Cortex of kidney (tissue), 1 donor: ENCODE data around the gene OR4S1.
"Not testable (repeated sequence)": the region's sequence is repeated elsewhere in the genome, so short reads cannot be mapped to it uniquely, and the experiment has no call there.

Experiments used
- DNase-seq: peaks from one replicate; lab custom pipeline; 2025; lab: John Stamatoyannopoulos, UW

The OR4S1 gene, protein sequence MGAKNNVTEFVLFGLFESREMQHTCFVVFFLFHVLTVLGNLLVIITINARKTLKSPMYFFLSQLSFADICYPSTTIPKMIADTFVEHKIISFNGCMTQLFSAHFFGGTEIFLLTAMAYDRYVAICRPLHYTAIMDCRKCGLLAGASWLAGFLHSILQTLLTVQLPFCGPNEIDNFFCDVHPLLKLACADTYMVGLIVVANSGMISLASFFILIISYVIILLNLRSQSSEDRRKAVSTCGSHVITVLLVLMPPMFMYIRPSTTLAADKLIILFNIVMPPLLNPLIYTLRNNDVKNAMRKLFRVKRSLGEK

DNA sequence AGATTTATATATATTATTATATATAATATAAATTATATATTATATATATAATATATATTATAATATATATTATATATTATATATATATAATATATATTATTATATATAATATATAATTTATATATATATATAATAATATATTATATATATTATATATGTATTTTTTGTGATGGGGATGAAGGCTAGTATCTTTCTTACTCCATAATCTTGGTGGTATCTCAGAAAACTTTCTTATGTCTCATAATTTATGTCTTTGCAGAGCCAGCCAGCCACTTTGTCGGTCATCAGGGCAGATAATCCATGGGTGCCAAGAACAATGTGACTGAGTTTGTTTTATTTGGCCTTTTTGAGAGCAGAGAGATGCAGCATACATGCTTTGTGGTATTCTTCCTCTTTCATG is at the start of gene OR4S1:
OR4S1 (plus strand) TSS at position 301 of the 400 bp plus-strand sequence; CDS start at position 301, 0 bp downstream.
- no peak for DNase-seq

DNA sequence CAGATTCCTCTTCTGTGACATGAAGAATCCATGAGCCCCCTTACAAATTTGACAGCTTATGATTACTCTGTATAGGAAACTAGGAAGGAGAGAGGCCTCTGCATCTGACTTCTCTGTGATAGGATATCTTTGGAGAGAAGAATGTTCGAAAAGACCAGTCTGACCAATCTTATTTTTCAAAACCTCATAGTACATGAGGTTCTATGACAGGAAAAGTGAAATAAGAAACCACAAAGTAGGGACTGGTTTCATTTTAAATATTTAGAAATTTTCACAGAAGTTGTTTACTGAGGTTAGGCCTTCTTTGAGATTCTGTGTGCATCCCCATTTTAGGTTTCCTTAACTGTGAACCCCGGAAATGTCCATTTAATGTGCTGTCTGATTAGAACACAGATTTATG is 44.4 kb upstream of the OR4S1 start:
- DNase-seq = no peak

DNA sequence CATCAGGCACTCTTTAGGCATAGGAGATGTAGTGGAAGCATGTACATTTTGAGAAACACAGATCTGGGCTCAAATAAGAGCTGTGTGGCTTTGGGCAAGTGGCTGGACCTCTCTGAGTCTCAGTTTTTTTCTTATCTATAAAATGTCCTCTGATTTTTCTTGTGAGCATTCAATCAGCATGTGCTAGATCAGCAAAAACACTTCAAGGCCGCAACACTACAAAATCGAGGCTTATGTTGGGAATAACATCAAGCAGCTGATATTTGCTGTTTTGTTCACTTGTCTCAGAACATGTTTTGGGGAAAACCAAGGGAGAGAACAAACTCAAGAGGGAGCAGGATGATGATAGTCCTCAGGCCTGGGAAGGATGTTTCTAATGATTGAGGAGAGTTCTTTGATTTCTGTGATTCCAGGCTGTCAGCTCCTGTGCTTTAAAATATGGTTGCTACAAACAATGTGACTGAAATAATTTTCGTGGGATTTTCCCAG is 42.6 kb upstream of the OR4S1 start, which contains the start of gene OR4X1:
OR4X1 (plus strand) TSS at position 439 of the 489 bp plus-strand sequence; CDS start at position 439, 0 bp downstream.
- DNase-seq = no peak

DNA sequence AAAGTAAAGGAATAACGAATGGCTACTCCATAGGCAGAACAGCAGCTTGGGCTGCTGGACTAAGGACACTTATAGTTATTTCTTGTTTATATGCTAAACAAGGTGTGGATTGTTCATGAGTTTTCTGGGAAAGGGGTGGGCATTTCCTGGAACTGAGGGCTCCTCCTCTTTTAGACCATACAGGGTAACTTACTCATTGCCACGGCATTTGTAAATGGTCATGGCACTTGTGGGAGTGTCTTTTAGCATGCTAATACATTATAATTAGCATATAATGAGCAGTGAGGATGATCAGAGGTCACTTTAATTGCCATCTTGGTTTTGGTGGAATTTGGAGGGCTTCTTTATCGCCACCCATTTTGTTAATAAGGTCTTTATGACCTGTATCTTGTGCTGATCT is 35.4 kb upstream of the OR4S1 start:
- DNase-seq = no peak

DNA sequence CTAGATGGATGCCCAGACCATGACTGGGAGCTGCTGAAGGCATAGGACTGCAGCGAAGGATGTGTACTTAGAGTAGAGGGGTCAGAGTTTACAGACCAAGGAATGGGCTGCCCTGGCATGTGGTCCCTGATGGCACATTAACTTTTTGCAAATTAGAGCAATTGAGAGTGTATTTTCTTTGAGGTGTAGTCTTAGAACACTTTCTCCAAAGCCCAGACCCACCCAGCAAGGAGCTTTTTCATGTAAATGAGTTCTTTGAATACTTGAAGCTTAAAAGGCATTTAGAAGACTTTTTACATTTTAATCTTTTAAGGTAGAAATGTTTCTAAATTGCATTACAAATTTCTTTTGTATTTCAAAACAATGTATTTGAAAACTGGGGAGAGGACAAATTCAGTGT is 33.4 kb upstream of the OR4S1 start:
- DNase-seq = no peak

DNA sequence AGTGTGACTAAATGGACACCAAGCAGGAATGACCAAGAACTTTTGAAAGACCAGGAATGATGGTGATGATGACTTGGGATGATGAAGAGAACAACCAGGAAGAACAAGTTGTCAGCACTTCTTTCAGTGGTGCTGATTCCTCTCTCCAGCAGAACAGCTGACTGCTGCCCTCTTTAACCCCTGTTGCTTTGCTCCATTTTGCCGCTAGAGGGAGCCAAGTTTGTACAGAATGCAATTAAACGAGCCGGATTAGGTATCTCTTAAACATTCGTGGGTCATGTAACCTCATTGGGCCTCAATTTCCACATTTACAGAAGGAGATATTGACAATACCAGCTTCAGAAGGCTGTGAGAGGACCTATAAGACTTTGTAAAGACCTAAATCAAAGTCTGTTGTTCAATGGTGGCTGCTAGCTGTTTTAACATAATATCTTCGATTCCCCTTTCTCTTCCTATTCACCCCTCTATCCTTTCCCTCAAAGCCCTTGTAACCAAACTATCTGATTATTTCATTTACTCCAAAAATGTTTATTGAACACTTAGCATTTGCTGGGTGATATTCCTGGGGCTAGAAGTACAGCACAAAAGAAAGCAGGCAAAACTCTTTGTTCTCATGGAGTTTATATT is 1.9 kb downstream of the OR4S1 start:
- no peak for DNase-seq

DNA sequence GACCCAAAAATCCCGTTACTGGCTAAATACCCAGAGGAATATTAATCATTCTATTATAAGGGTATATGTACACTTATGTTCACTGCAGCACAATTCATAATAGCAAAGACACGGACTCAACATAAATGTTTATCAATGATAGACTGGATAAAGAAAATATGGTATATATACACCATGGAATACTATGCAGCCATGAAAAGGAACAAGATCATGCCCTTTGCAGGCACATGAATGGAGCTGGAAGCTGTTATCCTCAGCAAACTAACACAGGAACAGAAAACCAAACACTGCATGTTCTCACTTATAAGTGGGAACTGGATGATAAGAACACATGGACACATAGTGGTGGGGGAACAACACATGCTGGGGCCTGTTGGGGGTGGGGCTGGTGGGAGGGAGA is 7.6 kb downstream of the OR4S1 start:
- DNase-seq = not testable (repeated sequence)

DNA sequence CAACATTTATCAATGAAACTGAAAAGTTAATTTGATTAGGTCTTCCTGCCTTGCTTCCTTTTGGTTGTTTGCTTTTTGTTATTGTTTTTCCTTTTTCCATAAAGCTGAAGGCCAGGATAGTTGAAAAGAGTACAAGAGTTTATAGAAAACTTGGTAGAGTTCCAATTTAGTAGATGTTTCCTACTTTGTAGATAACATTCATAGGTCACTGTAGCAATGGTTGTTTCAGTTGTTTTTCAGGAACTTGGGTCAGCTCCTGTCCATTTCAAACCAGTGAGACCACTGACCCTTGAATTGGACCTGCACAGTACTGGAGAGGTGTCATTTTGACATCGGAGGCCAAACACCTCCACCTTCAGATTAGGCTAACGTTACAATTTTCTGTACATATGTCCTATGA is 13.8 kb downstream of the OR4S1 start:
- DNase-seq = not testable (repeated sequence)

DNA sequence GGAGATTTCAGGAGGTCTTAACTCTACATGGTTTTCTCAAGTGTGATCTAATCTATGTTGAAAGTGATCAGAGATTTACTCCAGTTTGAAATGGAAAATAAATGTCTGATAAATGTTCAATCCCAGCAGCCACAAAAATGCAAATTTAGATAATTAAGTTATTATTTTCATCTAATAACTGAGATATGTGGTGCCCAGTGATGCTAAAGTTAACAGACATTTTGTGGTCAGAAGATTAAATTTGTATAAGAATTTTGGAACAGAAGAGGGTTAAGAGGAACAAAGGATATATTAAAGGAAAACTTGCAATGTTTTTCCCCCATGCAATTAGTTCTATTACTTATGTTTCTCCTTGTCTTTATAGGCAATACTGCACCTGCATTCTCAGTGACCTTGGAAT is 18.6 kb downstream of the OR4S1 start, which contains the start of gene OR4C3:
OR4C3 (plus strand) TSS at position 301 of the 400 bp plus-strand sequence. CDS start 102 bp downstream, outside the sequence.
- not testable (repeated sequence) for DNase-seq

DNA sequence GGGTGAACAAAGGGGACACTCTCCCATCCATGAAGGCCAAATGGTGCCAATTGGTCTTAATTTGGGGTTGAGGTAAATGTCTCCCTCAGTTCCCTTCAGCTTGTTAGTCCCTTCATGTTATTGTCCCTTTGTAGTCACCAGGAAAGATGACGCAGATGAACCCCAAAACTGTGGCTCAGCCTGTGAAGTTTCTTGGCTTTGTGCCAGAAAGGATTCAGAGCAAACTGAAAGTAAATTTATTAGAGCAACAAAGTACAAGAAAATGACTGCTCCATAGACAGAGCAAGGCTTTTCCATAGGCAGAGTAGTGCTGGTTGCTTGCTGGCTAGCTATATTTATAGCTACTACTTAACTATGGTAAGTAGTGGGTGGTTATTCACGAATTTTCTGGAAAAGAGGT is 35.4 kb downstream of the OR4S1 start:
- DNase-seq = no peak

DNA sequence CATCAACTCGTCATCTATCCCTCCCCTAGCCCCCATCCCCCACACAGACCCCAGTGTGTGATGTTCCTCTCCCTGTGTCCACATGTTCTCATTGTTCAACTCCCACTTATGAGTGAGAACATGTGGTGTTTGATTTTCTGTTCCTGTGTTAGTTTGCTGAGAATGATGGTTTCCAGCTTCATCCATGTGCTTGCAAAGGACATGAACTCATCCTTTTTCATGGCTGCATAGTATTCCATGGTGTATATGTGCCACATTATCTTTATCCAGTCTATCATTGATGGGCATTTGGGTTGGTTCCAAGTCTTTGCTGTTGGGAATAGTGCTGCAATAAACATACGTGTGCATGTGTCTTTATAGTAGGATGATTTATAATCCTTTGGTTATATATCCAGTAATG is 36.5 kb downstream of the OR4S1 start:
- DNase-seq = not testable (repeated sequence)

DNA sequence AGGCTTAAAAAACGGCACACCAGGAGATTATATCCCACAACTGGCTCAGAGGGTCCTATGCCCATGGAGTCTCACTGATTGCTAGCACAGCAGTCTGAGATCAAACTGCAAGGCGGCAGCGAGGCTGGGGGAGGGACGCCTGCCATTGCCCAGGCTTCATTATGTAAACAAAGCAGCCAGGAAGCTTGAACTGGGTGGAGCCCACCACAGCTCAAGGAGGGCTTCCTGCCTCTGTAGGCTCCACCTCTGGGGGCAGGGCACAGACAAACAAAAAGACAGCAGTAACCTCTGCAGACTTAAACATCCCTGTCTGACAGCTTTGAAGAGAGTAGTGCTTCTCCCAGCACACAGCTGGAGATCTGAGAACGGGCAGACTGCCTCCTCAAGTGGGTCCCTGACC is 40.3 kb downstream of the OR4S1 start:
- not testable (repeated sequence) for DNase-seq

DNA sequence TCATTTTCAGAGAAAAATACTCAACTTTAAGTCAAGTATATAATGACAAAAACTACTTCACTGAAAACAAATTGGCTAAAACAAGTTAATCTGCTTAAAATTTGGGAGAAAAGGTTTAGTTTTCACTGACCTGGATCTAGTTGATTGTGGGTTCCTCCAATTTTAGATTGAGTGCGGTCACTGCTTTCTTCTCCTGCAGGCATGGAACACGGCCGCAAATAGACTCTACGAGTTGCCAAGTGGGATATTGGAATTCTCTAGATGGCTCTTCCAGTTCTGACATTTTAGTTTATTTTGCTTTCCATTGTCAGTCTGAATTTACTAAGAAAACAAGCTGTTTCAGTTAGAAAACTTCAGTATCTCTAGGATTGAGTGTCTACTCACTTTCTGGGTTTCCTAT is 48.0 kb downstream of the OR4S1 start:
- DNase-seq = no peak

DNA sequence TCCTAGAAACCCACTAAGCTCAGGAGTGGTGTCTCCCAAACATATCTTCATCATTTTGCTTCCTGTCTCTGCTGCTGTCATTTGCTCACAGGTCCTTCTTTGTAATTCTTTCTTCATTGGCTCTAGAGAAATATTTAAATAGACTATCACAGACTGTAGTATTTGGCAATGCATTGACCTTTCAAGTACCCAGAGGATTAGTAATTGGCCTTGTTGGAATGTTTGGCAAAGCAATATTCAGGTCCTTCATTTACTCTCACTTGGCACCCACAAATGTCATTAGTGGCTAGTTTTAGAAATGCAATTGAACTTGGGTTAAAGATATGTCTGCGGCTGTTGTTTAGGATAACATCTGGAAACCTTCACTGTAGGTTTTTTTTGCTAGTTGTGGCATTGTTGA is 48.7 kb downstream of the OR4S1 start:
- DNase-seq = no peak
